Lower lobe of right lung (tissue), 2 donors: ENCODE measurements around the gene ZNF695. TPM values are rescaled to one million over a fixed set of nuclear protein-coding genes. Genes with fewer than 3 reads are reported as not detected.
"Not testable (repeated sequence)": the region's sequence is repeated elsewhere in the genome, so short reads cannot be mapped to it uniquely, and the experiment has no call there.

Experiments
- ATAC-seq, 2 donors: fragments of 200-7000 bp; cut with Tn5 transposase; one replicate each; pipeline ENCODE4 v1.9.1; 2020 to 2022; ENCODE audit warnings: mild to moderate bottlenecking in 2 of 2, moderate library complexity in 2 of 2
- DNase-seq: peaks from one replicate; pipeline ENCODE4 v3.0.0-alpha.2; 2020
- H3K27ac ChIP-seq: fragments of 200-600 bp; one replicate; pipeline ENCODE4 v1.8.0; 2022
- H3K27me3 ChIP-seq: fragments of 200-600 bp; one replicate; pipeline ENCODE4 v1.8.0; 2022; ENCODE audit warnings: low read depth
- H3K36me3 ChIP-seq: fragments of 200-600 bp; one replicate; pipeline ENCODE4 v1.8.0; 2022; ENCODE audit warnings: mild to moderate bottlenecking
- H3K4me1 ChIP-seq: fragments of 200-600 bp; one replicate; pipeline ENCODE4 v1.8.0; 2022
- H3K4me3 ChIP-seq: fragments of 200-600 bp; one replicate; pipeline ENCODE4 v1.8.0; 2022; ENCODE audit warnings: mild to moderate bottlenecking
- H3K9me3 ChIP-seq: fragments of 200-600 bp; one replicate; pipeline ENCODE4 v1.8.0; 2022
- intact Hi-C: fragments of 100-400 bp; cut with DNase I; formaldehyde crosslinking; loops from one replicate; pipeline ENCODE4 v1.11.0; 2022
- total RNA-seq: library from RNA; stranded (reverse); fragmentation: NEBNext Ultra II Directional; extraction: Animal tissue kit (Norgen Biotek cat#: 25700); gene quantifications from one replicate; pipeline ENCODE4 v1.2.1, GENCODE V29; 2021
- TF ChIP-seq, protein P1 (sequence below): fragments of 200-600 bp; IDR thresholded peaks from one replicate; pipeline ENCODE4 v1.8.0; 2022; ENCODE audit warnings: antibody characterized with exemption, mild to moderate bottlenecking
- donor health status: DM: no; HTN: yes; CAD: no; lungs with severe emphysema.

Gene ZNF695
- total RNA-seq, 1 donor from 2014 or later, result not detected

- H3K4me3 ChIP-seq, result no peak overlapping the region
- no peak for DNase-seq
- H3K4me1 ChIP-seq, result no peaks in the 10 kb centered on the region
- H3K27ac ChIP-seq, result no peak overlapping the region
- H3K9me3 ChIP-seq, result peaks cover 88% of the 10 kb centered on the region
- intact Hi-C loops, result no loop called here
- peaks cover 2% of the 10 kb centered on the region for H3K36me3 ChIP-seq
- ATAC-seq, result no peak
- no peaks in the 10 kb centered on the region for H3K27me3 ChIP-seq
- TF ChIP-seq, protein P1, sequence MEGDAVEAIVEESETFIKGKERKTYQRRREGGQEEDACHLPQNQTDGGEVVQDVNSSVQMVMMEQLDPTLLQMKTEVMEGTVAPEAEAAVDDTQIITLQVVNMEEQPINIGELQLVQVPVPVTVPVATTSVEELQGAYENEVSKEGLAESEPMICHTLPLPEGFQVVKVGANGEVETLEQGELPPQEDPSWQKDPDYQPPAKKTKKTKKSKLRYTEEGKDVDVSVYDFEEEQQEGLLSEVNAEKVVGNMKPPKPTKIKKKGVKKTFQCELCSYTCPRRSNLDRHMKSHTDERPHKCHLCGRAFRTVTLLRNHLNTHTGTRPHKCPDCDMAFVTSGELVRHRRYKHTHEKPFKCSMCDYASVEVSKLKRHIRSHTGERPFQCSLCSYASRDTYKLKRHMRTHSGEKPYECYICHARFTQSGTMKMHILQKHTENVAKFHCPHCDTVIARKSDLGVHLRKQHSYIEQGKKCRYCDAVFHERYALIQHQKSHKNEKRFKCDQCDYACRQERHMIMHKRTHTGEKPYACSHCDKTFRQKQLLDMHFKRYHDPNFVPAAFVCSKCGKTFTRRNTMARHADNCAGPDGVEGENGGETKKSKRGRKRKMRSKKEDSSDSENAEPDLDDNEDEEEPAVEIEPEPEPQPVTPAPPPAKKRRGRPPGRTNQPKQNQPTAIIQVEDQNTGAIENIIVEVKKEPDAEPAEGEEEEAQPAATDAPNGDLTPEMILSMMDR, result peak; percentile 17
Measured at GRCh38 chr1:247043406-247043805, 35.5 kb upstream of the ZNF695 start.

- Histone ChIP-seq H3K27ac (no peak overlapping the region), H3K27me3 (no peaks in the 10 kb centered on the region), H3K4me3 (no peak overlapping the region), H3K36me3 (peaks cover 17% of the 10 kb centered on the region), H3K4me1 (no peaks in the 10 kb centered on the region), H3K9me3 (peaks cover 93% of the 10 kb centered on the region)
- DNase-seq, result no peak
- no peak for ATAC-seq
- TF ChIP-seq, protein P1, result no peak
- intact Hi-C loops, result no loop called here
Measured at GRCh38 chr1:247037511-247038320, 29.9 kb upstream of the ZNF695 start.

DNA sequence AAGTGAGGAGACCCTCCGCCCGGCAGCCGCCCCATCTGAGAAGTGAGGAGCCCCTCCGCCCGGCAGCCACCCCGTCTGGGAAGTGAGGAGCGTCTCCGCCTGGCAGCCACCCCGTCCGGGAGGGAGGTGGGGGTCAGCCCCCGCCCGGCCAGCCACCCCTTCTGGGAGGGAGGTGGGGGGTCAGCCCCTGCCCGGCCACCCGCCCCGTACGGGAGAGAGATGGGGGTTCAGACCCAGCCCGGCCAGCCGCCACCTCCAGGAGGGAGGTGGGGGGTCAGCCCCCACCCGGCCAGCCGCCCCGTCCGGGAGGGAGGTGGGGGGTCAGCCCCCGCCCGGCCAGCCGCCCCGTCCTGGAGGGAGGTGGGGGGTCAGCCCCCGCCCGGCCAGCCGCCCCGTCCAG, 24.4 kb upstream of the ZNF695 start:
- intact Hi-C loops, H3K27me3 ChIP-seq, DNase-seq, H3K36me3 ChIP-seq, H3K4me1 ChIP-seq, ATAC-seq, H3K4me3 ChIP-seq, H3K27ac ChIP-seq: not testable (repeated sequence)
- peaks cover 65% of the 10 kb centered on the region for H3K9me3 ChIP-seq

- DNase-seq, intact Hi-C loops: not testable (repeated sequence)
- H3K9me3 ChIP-seq, result peaks cover 28% of the 10 kb centered on the region
Measured at GRCh38 chr1:247024658-247025057, 16.8 kb upstream of the ZNF695 start.

GRCh38 chr1:247013391-247013790, 5.5 kb upstream of the ZNF695 start:
- ATAC-seq, result no peak
- H3K27ac ChIP-seq, result no peak overlapping the region
- H3K9me3 ChIP-seq, result peaks cover 8% of the 10 kb centered on the region
- TF ChIP-seq, protein P1, result no peak
- H3K4me3 ChIP-seq, result no peak overlapping the region
- intact Hi-C loops, result no loop called here
- no peaks in the 10 kb centered on the region for H3K36me3 ChIP-seq
- DNase-seq, result no peak
- H3K27me3 ChIP-seq, result no peaks in the 10 kb centered on the region
- no peaks in the 10 kb centered on the region for H3K4me1 ChIP-seq

More at GRCh38 chr1:247024658-247025057, 16.8 kb upstream of the ZNF695 start:
- not testable (repeated sequence) for H3K4me3 ChIP-seq, H3K36me3 ChIP-seq, H3K27me3 ChIP-seq, H3K27ac ChIP-seq, ATAC-seq, H3K4me1 ChIP-seq

GRCh38 chr1:247008406-247008799, 546 bp upstream of the ZNF695 start:
- Histone ChIP-seq H3K4me1 (no peaks in the 10 kb centered on the region), H3K27me3 (peaks cover 24% of the 10 kb centered on the region), H3K4me3 (no peak overlapping the region), H3K36me3 (no peaks in the 10 kb centered on the region), H3K27ac (no peak overlapping the region), H3K9me3 (peaks cover 14% of the 10 kb centered on the region)
- TF ChIP-seq, protein P1, result no peak
- intact Hi-C loops, result no loop called here
- no peak for ATAC-seq
- no peak for DNase-seq

GRCh38 chr1:247004081-247004480, 3.8 kb downstream of the ZNF695 start:
- H3K9me3 ChIP-seq, intact Hi-C loops, H3K27ac ChIP-seq, H3K4me1 ChIP-seq, H3K36me3 ChIP-seq, H3K4me3 ChIP-seq, ATAC-seq, DNase-seq: not testable (repeated sequence)
- peaks cover 24% of the 10 kb centered on the region for H3K27me3 ChIP-seq
